Ishikawa (cell line): ENCODE data around the gene CACNA1E.

Experiments
- EGR1 ChIP-seq: IDR thresholded peaks from 2 replicates; pipeline ENCODE4 v1.6.1; 2012
- EP300 ChIP-seq: IDR thresholded peaks from 2 replicates; pipeline ENCODE4 v1.6.1; 2012; ENCODE audit warnings: borderline replicate concordance
- NFIC ChIP-seq: IDR thresholded peaks from 2 replicates; pipeline ENCODE4 v1.6.1; 2012
- RAD21 ChIP-seq: IDR thresholded peaks from 2 replicates; pipeline ENCODE4 v1.6.1; 2012; ENCODE audit warnings: low read depth
- TAF1 ChIP-seq: IDR thresholded peaks from 2 replicates; pipeline ENCODE4 v1.6.1; 2012; ENCODE audit warnings: low read depth, mild to moderate bottlenecking
- TCF12 ChIP-seq: IDR thresholded peaks from 2 replicates; pipeline ENCODE4 v1.6.1; 2012; ENCODE audit warnings: low read depth
- YY1 ChIP-seq: IDR thresholded peaks from 2 replicates; pipeline ENCODE4 v1.6.1; 2012; ENCODE audit warnings: low read depth
- TF ChIP-seq, protein P1 (sequence below): IDR thresholded peaks from 2 replicates; pipeline ENCODE4 v1.6.1; 2012
- TF ChIP-seq, protein P2 (sequence below): IDR thresholded peaks from 2 replicates; pipeline ENCODE4 v1.6.1; 2012
- TF ChIP-seq, protein P3 (sequence below): IDR thresholded peaks from 2 replicates; pipeline ENCODE4 v1.6.1; 2012; ENCODE audit warnings: low read depth, mild to moderate bottlenecking

DNA sequence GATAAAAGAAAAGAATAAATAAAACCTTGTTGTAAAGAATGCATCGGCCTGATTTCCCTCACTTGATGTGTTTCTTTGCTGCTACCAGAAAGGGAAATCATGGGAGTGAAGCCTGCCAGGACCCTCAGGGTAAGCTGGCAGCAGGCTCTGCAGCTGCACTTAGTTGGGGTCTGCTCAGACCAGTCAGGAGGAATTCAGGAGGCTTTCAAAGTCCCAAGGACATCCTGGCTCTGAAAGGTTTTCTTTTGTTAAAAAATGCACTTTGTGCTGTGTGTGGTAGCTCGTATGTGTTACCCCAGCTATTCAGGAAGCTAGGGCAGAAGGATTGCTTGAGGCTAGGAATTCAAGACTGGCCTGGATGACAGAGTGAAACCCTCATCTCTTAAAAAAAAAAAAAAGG lies 323.4 kb downstream of the CACNA1E start:
- TF ChIP-seq, protein P1, sequence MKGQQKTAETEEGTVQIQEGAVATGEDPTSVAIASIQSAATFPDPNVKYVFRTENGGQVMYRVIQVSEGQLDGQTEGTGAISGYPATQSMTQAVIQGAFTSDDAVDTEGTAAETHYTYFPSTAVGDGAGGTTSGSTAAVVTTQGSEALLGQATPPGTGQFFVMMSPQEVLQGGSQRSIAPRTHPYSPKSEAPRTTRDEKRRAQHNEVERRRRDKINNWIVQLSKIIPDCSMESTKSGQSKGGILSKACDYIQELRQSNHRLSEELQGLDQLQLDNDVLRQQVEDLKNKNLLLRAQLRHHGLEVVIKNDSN = no peak
- TF ChIP-seq, protein P2, sequence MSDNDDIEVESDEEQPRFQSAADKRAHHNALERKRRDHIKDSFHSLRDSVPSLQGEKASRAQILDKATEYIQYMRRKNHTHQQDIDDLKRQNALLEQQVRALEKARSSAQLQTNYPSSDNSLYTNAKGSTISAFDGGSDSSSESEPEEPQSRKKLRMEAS = no peak
- TF ChIP-seq, protein P3, sequence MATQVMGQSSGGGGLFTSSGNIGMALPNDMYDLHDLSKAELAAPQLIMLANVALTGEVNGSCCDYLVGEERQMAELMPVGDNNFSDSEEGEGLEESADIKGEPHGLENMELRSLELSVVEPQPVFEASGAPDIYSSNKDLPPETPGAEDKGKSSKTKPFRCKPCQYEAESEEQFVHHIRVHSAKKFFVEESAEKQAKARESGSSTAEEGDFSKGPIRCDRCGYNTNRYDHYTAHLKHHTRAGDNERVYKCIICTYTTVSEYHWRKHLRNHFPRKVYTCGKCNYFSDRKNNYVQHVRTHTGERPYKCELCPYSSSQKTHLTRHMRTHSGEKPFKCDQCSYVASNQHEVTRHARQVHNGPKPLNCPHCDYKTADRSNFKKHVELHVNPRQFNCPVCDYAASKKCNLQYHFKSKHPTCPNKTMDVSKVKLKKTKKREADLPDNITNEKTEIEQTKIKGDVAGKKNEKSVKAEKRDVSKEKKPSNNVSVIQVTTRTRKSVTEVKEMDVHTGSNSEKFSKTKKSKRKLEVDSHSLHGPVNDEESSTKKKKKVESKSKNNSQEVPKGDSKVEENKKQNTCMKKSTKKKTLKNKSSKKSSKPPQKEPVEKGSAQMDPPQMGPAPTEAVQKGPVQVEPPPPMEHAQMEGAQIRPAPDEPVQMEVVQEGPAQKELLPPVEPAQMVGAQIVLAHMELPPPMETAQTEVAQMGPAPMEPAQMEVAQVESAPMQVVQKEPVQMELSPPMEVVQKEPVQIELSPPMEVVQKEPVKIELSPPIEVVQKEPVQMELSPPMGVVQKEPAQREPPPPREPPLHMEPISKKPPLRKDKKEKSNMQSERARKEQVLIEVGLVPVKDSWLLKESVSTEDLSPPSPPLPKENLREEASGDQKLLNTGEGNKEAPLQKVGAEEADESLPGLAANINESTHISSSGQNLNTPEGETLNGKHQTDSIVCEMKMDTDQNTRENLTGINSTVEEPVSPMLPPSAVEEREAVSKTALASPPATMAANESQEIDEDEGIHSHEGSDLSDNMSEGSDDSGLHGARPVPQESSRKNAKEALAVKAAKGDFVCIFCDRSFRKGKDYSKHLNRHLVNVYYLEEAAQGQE = no peak
- no peak for TF ChIP-seq EP300
- TF ChIP-seq RAD21 = no peak
- TF ChIP-seq EGR1 = no peak
- no peak for TF ChIP-seq TCF12
- no peak for TF ChIP-seq TAF1
- no peak for TF ChIP-seq YY1
- TF ChIP-seq NFIC = no peak
